ENCODE results near the gene ANO7.

DNA sequence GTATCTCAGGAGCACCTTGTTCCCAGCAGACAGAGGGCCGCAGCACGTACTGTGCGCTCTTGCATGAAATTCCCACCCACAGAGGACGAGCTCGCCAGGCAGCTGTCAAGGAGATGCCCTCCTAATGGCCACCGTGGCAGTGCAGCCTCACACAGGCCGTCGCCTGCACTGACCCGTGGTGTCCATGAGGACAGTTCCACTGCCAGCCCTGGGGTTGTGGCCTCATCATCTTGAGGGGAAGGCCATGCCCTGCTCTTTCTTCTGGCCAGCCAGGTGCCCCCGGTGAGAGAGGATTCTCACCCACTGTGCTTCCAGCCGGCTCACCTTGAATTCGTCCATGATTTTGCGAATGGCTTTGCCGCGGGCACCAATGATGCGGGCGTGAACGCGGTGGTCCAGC is 42.0 kb downstream of the ANO7 start:
- TF ChIP-seq, protein P1, sequence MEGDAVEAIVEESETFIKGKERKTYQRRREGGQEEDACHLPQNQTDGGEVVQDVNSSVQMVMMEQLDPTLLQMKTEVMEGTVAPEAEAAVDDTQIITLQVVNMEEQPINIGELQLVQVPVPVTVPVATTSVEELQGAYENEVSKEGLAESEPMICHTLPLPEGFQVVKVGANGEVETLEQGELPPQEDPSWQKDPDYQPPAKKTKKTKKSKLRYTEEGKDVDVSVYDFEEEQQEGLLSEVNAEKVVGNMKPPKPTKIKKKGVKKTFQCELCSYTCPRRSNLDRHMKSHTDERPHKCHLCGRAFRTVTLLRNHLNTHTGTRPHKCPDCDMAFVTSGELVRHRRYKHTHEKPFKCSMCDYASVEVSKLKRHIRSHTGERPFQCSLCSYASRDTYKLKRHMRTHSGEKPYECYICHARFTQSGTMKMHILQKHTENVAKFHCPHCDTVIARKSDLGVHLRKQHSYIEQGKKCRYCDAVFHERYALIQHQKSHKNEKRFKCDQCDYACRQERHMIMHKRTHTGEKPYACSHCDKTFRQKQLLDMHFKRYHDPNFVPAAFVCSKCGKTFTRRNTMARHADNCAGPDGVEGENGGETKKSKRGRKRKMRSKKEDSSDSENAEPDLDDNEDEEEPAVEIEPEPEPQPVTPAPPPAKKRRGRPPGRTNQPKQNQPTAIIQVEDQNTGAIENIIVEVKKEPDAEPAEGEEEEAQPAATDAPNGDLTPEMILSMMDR (IDR thresholded peaks at IDR 0.05): no peak
- no peak for TF ChIP-seq EP300 (IDR thresholded peaks at IDR 0.05)
- no peak for TF ChIP-seq POLR2AphosphoS5 (IDR thresholded peaks at IDR 0.05)

All from sigmoid colon (tissue), 4 donors.